ENCODE data around the gene EVA1C. TPM values are rescaled to one million over a fixed set of nuclear protein-coding genes. Genes with fewer than 3 reads are reported as not detected.
"Not testable (repeated sequence)": the region's sequence is repeated elsewhere in the genome, so short reads cannot be mapped to it uniquely, and the experiment has no call there.

The EVA1C gene
- total and polyA plus RNA-seq, 2 donors (not counting 1 experiment from before 2014, with no cell fraction given), result 0.84 to 1.6 TPM

- DNase-seq; H2AFZ ChIP-seq (ENCODE audit: insufficient read depth, low read depth, low read length, poor library complexity, severe bottlenecking); H3K4me1 Mint-ChIP-seq; CTCF ChIA-PET; H4K20me1 ChIP-seq (ENCODE audit: control insufficient read depth, insufficient read depth, low read length, poor library complexity, severe bottlenecking); H3K36me3 ChIP-seq (replicated peaks in 1 of 2; ENCODE audit: control extremely low read depth in 1 of 2, control insufficient read depth in 1 of 2, extremely low read depth in 1 of 2, insufficient read depth in 2 of 2, low read length in 1 of 2); H3K9me3 Mint-ChIP-seq (ENCODE audit: insufficient read depth); POLR2A ChIA-PET; H3K4me3 ChIP-seq (ENCODE audit: control extremely low read depth in 1 of 5, extremely low read depth in 1 of 5, insufficient read depth in 1 of 5, low read depth in 2 of 5, low read length in 4 of 5); intact Hi-C loops (cut with micrococcal nuclease); H3K27me3 Mint-ChIP-seq; H3K27ac Mint-ChIP-seq; H3K27me3 ChIP-seq (replicated peaks in 1 of 4; ENCODE audit: control extremely low read depth in 1 of 4, control insufficient read depth in 3 of 4, insufficient read depth in 4 of 4, low read length in 3 of 4); H3K9ac ChIP-seq (ENCODE audit: low read length); H3K79me2 ChIP-seq (ENCODE audit: control insufficient read depth, insufficient read depth, low read length); H3K9me3 ChIP-seq (ENCODE audit: control extremely low read depth in 1 of 3, control insufficient read depth in 2 of 3, insufficient read depth in 1 of 3, low read length in 2 of 3); ATAC-seq (ENCODE audit: low read depth); H3K27ac ChIP-seq (ENCODE audit: low read length in 2 of 2); H3K4me3 Mint-ChIP-seq; H3K4me1 ChIP-seq (ENCODE audit: control insufficient read depth in 2 of 2, insufficient read depth in 2 of 2, low read length in 2 of 2); H3K4me2 ChIP-seq (replicated peaks; ENCODE audit: low read depth, low read length, poor library complexity, severe bottlenecking): not testable (repeated sequence)
- 94% methylated on average over 6 of the region's 14 CpGs for WGBS (ENCODE audit: insufficient coverage)
Observed at GRCh38 chr21:32450881-32451701, 38.6 kb downstream of the EVA1C start.

GRCh38 chr21:32452191-32452590 is 39.7 kb downstream of the EVA1C start:
- H3K4me1 ChIP-seq (ENCODE audit: control insufficient read depth in 2 of 2, insufficient read depth in 2 of 2, low read length in 2 of 2); POLR2A ChIA-PET; H4K20me1 ChIP-seq (ENCODE audit: control insufficient read depth, insufficient read depth, low read length, poor library complexity, severe bottlenecking); H2AFZ ChIP-seq (ENCODE audit: insufficient read depth, low read depth, low read length, poor library complexity, severe bottlenecking); H3K9me3 Mint-ChIP-seq (ENCODE audit: insufficient read depth); H3K4me3 Mint-ChIP-seq; H3K27me3 Mint-ChIP-seq; H3K4me3 ChIP-seq (ENCODE audit: control extremely low read depth in 1 of 5, extremely low read depth in 1 of 5, insufficient read depth in 1 of 5, low read depth in 2 of 5, low read length in 4 of 5); CTCF ChIA-PET; ATAC-seq (ENCODE audit: low read depth); H3K27ac ChIP-seq (ENCODE audit: low read length in 2 of 2); DNase-seq; H3K36me3 ChIP-seq (replicated peaks in 1 of 2; ENCODE audit: control extremely low read depth in 1 of 2, control insufficient read depth in 1 of 2, extremely low read depth in 1 of 2, insufficient read depth in 2 of 2, low read length in 1 of 2); H3K9me3 ChIP-seq (ENCODE audit: control extremely low read depth in 1 of 3, control insufficient read depth in 2 of 3, insufficient read depth in 1 of 3, low read length in 2 of 3); H3K4me1 Mint-ChIP-seq; H3K27ac Mint-ChIP-seq; intact Hi-C loops (cut with micrococcal nuclease); H3K27me3 ChIP-seq (replicated peaks in 1 of 4; ENCODE audit: control extremely low read depth in 1 of 4, control insufficient read depth in 3 of 4, insufficient read depth in 4 of 4, low read length in 3 of 4); H3K79me2 ChIP-seq (ENCODE audit: control insufficient read depth, insufficient read depth, low read length); H3K9ac ChIP-seq (ENCODE audit: low read length); H3K4me2 ChIP-seq (replicated peaks; ENCODE audit: low read depth, low read length, poor library complexity, severe bottlenecking): not testable (repeated sequence)
- WGBS (ENCODE audit: insufficient coverage), result 77% methylated on average over 8 of the region's 8 CpGs
